GM12892 (cell line): ENCODE measurements around the gene TMA16.
A peak's percentile ranks its signal among the peaks of the same experiment; 100 is the strongest.

ENCODE experiments used
- DNase-seq: peaks from one replicate; pipeline ENCODE4 v3.0.0; 2011; ENCODE audit not compliant: insufficient read length
- FAIRE-seq: peaks from 2 replicates; lab custom pipeline; 2011; peaks lifted over from hg19 to GRCh38; lab: Jason Lieb, UNC
- POLR2A ChIP-seq: IDR thresholded peaks from 2 replicates; pipeline ENCODE4 v1.6.1; 2011; ENCODE audit warnings: low read depth, low read length, control low read depth
- POLR2AphosphoS5 ChIP-seq: IDR thresholded peaks from 2 replicates; pipeline ENCODE4 v1.6.1; 2011; ENCODE audit warnings: low read depth, low read length, control low read depth
- TAF1 ChIP-seq: IDR thresholded peaks from 2 replicates; pipeline ENCODE4 v1.6.1; 2011; ENCODE audit warnings: low read depth, mild to moderate bottlenecking, control low read depth, low read length, borderline replicate concordance

Gene TMA16

DNA sequence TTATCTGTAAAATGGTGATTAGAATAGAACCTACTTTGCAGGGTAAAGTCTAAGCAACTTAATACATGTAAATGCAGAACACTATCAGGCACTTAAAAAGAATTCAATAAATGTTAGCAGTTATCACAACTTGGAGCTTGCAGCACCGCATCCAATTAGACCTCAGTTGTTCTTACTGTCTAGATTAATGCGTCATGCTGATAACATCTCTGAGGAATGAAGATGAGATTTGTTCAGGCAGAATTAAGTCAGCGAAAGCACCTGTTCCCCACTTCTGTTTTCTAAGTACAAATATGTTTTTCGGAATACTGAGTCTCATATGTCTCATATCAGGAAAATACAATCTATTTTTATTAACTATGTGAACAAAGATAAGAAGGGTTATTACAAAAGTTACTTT lies 58.7 kb downstream of the TMA16 start:
- DNase-seq (no peak), FAIRE-seq (no peak)
- TF ChIP-seq TAF1 (no peak), POLR2A (no peak), POLR2AphosphoS5 (no peak)

- no peak for DNase-seq
- no peak for FAIRE-seq
- TF ChIP-seq TAF1 (no peak), POLR2A (no peak), POLR2AphosphoS5 (no peak)
Measured at GRCh38 chr4:163554870-163555465, 60.5 kb downstream of the TMA16 start.

GRCh38 chr4:163556177-163556576 lies 61.7 kb downstream of the TMA16 start:
- DNase-seq (no peak), FAIRE-seq (peak; percentile 58)
- TF ChIP-seq POLR2AphosphoS5 (no peak), POLR2A (no peak), TAF1 (no peak)

- FAIRE-seq (no peak), DNase-seq (no peak)
- TF ChIP-seq POLR2A (no peak), TAF1 (no peak), POLR2AphosphoS5 (no peak)
Measured at GRCh38 chr4:163556650-163557391, 62.3 kb downstream of the TMA16 start.

DNA sequence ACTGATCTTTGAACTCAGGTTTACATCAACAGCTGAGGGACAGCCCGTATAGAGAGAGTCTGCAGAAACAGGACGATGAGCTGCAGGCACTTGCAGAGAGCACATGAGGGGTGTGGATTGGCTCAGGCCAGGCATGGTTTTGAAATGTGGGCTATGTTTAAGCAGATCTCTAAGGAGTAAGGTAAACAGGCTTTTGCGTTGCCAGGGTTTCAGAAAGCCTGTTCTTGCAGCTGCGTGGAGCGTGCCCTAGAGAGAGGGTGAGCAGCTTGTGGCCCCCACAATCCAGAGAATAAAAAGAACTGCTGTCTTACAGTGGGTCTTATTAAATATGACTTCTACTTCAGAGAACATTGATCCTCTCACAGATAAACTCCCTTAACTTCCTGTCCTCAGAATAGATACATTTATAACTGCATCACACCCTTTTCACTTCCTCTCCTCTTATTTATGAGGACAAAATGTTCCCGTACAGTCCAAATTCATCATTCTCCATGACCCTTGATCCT lies 64.1 kb downstream of the TMA16 start:
- DNase-seq (no peak), FAIRE-seq (no peak)
- no peak for TF ChIP-seq TAF1

GRCh38 chr4:163562496-163562895 lies 68.0 kb downstream of the TMA16 start:
- no peak for FAIRE-seq
- DNase-seq, result no peak
- TF ChIP-seq TAF1, result no peak
- TF ChIP-seq POLR2A, result no peak

DNA sequence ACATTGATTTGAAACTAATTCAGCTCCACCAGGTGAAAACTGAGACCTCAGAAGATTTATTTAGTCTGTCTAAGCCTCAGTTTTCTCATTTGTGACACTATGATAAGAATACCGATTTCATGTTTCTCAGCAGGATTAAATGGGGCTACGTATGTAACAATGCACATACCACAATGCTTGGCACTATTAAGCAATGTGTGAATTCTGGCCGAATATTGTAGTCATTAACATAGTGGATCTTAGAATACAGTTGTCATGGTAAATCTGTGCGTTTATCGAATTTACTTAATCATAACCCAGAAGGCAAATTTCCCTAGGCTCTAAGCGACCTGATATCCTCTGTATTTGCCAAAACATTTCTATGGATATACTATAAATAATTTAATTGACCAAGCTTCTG lies 69.1 kb downstream of the TMA16 start:
- TF ChIP-seq TAF1 (no peak), POLR2AphosphoS5 (no peak), POLR2A (no peak)
- DNase-seq, result no peak
- no peak for FAIRE-seq

GRCh38 chr4:163564221-163564720 lies 69.8 kb downstream of the TMA16 start:
- DNase-seq (no peak), FAIRE-seq (no peak)
- TF ChIP-seq POLR2A (no peak), TAF1 (no peak), POLR2AphosphoS5 (no peak)

DNA sequence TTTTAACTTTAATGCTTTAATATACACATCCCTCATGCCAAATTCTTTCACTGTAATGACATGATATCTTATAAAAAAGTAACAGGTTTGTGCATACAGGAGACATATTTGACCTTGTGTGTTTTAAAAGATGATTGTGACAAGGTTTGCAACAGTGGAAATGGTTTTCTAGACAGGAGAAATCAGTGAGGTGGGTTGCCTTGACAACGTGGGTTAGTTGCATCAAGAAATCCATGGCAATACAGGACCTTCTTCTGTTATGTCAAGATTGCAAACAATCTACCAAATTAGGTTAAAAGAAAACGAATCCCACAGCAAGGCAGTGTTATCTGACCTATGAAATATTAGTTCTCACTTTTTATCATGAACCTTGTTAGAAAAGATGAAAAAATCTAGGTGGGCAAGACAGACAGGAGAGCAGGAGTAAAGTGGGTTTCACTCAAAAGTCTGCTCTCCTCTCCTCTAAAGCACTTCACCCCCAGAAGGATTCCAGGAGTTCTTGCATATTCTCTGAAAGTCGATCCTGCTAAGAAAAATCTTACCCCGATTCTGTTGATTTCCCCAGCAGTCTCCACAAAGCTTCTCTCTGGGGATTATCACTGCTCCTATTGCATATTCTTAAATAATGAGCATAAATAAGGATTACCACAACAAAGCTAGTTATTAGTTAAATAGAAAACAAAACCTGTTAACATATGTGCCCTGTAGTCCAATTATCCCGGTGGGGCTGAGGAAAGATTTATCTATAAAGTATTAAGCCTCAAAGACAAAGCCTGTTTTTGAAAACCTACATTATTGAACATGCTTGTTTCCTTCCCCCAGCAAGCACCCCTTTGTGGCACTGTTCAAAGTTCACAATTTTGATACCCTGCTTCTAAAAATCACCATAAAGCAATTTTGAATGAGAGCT lies 71.0 kb downstream of the TMA16 start:
- no peak for TF ChIP-seq POLR2AphosphoS5
- no peak for TF ChIP-seq TAF1
- no peak for TF ChIP-seq POLR2A
- DNase-seq, result no peak
- FAIRE-seq, result no peak

DNA sequence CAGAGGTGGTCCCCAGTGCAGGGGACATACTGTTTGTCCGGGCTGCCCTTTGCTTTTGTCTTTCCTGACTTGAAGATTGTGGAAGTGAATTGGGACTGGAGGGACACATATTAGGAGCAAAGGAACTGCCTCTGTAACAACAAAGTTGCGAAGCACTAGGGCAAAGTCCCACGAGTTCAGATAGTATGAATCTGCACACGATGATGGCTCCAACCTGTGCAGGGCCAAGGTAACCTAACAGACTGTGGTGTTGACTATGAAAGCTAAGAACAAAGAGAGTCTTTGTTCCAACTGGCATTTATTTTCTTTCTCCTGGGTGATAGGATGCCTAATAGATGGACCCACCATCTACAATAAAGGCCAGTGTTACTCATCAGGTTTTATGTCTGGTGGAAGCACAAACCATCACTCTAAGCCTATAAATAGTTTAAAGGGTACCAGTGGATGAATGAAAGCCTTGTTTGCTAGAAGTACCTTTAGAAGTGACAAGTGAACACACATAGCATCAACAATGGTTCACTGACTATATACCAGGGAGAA lies 71.8 kb downstream of the TMA16 start:
- TF ChIP-seq POLR2AphosphoS5 (no peak), TAF1 (no peak), POLR2A (no peak)
- no peak for DNase-seq
- FAIRE-seq, result no peak

- FAIRE-seq (no peak), DNase-seq (no peak)
- TF ChIP-seq POLR2A, result no peak
- TF ChIP-seq POLR2AphosphoS5, result no peak
- TF ChIP-seq TAF1, result no peak
Measured at GRCh38 chr4:163568843-163569242, 74.4 kb downstream of the TMA16 start.
